Measurements from ENCODE around the gene NSMCE3. TPM values are rescaled to one million over a fixed set of nuclear protein-coding genes. Genes with fewer than 3 reads are reported as not detected.

NSMCE3 gene
- total RNA-seq, 2 donors from 2014 or later: 13.8 to 21.0 TPM

- 66% methylated on average over 7 of the region's 7 CpGs for WGBS
- Histone ChIP-seq H3K27ac (no peak overlapping the region), H3K36me3 (no peaks in the 10 kb centered on the region), H3K4me1 (replicated peaks) (no peaks in the 10 kb centered on the region), H3K9me3 (no peaks in the 10 kb centered on the region), H3K27me3 (replicated peaks; ENCODE audit: insufficient read depth) (no peaks in the 10 kb centered on the region), H3K4me3 (no peak overlapping the region)
- intact Hi-C loops (cut with DNase I): no loop called here
- TF ChIP-seq POLR2AphosphoS5 (IDR thresholded peaks at IDR 0.05): no peak
- TF ChIP-seq CTCF (IDR thresholded peaks at IDR 0.05): no peak
- no peak for TF ChIP-seq POLR2A (IDR thresholded peaks at IDR 0.05)
- DNase-seq (ENCODE audit: low spot score): no peak
Measured at GRCh38 chr15:29280514-29280913, 10.9 kb upstream of the NSMCE3 start.

- no peaks in the 10 kb centered on the region for H3K9me3 ChIP-seq
- no peak for TF ChIP-seq POLR2A (IDR thresholded peaks at IDR 0.05)
- no peak for TF ChIP-seq CTCF (IDR thresholded peaks at IDR 0.05)
- TF ChIP-seq POLR2AphosphoS5 (IDR thresholded peaks at IDR 0.05): no peak
- intact Hi-C loops (cut with DNase I): no loop called here
- no peaks in the 10 kb centered on the region for H3K27me3 ChIP-seq (replicated peaks; ENCODE audit: insufficient read depth)
- no peak overlapping the region for H3K27ac ChIP-seq
- no peak overlapping the region for H3K4me3 ChIP-seq
- 74% methylated on average over 3 of the region's 3 CpGs for WGBS
- no peaks in the 10 kb centered on the region for H3K4me1 ChIP-seq (replicated peaks)
- no peak for DNase-seq (ENCODE audit: low spot score)
- H3K36me3 ChIP-seq: no peaks in the 10 kb centered on the region
Measured at GRCh38 chr15:29278436-29279105, 8.9 kb upstream of the NSMCE3 start.

GRCh38 chr15:29276366-29276765 is 6.7 kb upstream of the NSMCE3 start:
- no peak for TF ChIP-seq POLR2AphosphoS5 (IDR thresholded peaks at IDR 0.05)
- TF ChIP-seq CTCF (IDR thresholded peaks at IDR 0.05): no peak
- no peak for TF ChIP-seq POLR2A (IDR thresholded peaks at IDR 0.05)
- no peaks in the 10 kb centered on the region for H3K36me3 ChIP-seq
- no peak for DNase-seq (ENCODE audit: low spot score)
- intact Hi-C loops (cut with DNase I): no loop called here
- H3K4me1 ChIP-seq (replicated peaks): no peaks in the 10 kb centered on the region
- no peaks in the 10 kb centered on the region for H3K9me3 ChIP-seq
- no peaks in the 10 kb centered on the region for H3K27me3 ChIP-seq (replicated peaks; ENCODE audit: insufficient read depth)
- H3K27ac ChIP-seq: no peak overlapping the region
- no peak overlapping the region for H3K4me3 ChIP-seq
- WGBS: 92% methylated on average over 2 of the region's 2 CpGs

- Histone ChIP-seq H3K4me1 (replicated peaks) (no peaks in the 10 kb centered on the region), H3K27me3 (replicated peaks; ENCODE audit: insufficient read depth) (no peaks in the 10 kb centered on the region), H3K36me3 (no peaks in the 10 kb centered on the region), H3K9me3 (no peaks in the 10 kb centered on the region), H3K4me3 (no peak overlapping the region), H3K27ac (no peak overlapping the region)
- DNase-seq (ENCODE audit: low spot score): peak; percentile 24
- TF ChIP-seq CTCF (IDR thresholded peaks at IDR 0.05) (no peak), POLR2AphosphoS5 (IDR thresholded peaks at IDR 0.05) (peak; percentile 68)
- WGBS: 50% methylated on average over 1 of the region's 1 CpG
- intact Hi-C loops (cut with DNase I): no loop called here
Measured at GRCh38 chr15:29275855-29276254, 6.2 kb upstream of the NSMCE3 start.

GRCh38 chr15:29274946-29275345 is 5.3 kb upstream of the NSMCE3 start:
- H3K4me3 ChIP-seq: no peak overlapping the region
- TF ChIP-seq POLR2AphosphoS5 (IDR thresholded peaks at IDR 0.05) (no peak), POLR2A (IDR thresholded peaks at IDR 0.05) (no peak), CTCF (IDR thresholded peaks at IDR 0.05) (no peak)
- DNase-seq (ENCODE audit: low spot score): no peak

More at GRCh38 chr15:29274946-29275345, 5.3 kb upstream of the NSMCE3 start:
- intact Hi-C loops (cut with DNase I): no loop called here
- H3K27ac ChIP-seq: no peak overlapping the region
- no peaks in the 10 kb centered on the region for H3K4me1 ChIP-seq (replicated peaks)
- H3K27me3 ChIP-seq (replicated peaks; ENCODE audit: insufficient read depth): no peaks in the 10 kb centered on the region
- 85% methylated on average over 3 of the region's 3 CpGs for WGBS
- H3K36me3 ChIP-seq: no peaks in the 10 kb centered on the region
- no peaks in the 10 kb centered on the region for H3K9me3 ChIP-seq
